Spinal cord (tissue), 10 donors: ENCODE measurements around the gene TICAM2. TPM values are rescaled to one million over a fixed set of nuclear protein-coding genes. Genes with fewer than 3 reads are reported as not detected.

Source experiments
- DNase-seq, 6 donors: peaks; one replicate each; pipeline versions ENCODE4 v3.0.0 to v3.0.0-alpha.2; 2013 to 2015; ENCODE audit warnings: low spot score in 6 of 6, low read depth in 4 of 6
- H3K27ac ChIP-seq: one replicate; pipeline ENCODE4 v1.5.1; 2013; ENCODE audit warnings: low read depth, low read length, control low read depth
- H3K27me3 ChIP-seq: one replicate; pipeline ENCODE4 v1.6.1; 2013; ENCODE audit warnings: low read length; ENCODE audit not compliant: control insufficient read depth, insufficient read depth
- H3K36me3 ChIP-seq: one replicate; pipeline ENCODE4 v1.6.1; 2013; ENCODE audit warnings: low read length; ENCODE audit not compliant: control insufficient read depth, insufficient read depth
- H3K4me1 ChIP-seq: one replicate; pipeline ENCODE4 v1.6.1; 2013; ENCODE audit warnings: low read length; ENCODE audit not compliant: control insufficient read depth, insufficient read depth
- H3K4me3 ChIP-seq: one replicate; pipeline ENCODE4 v1.5.1; 2013; ENCODE audit warnings: low read depth, low read length, control low read depth
- H3K9me3 ChIP-seq: one replicate; pipeline ENCODE4 v1.6.1; 2013; ENCODE audit warnings: low read length; ENCODE audit not compliant: control insufficient read depth, insufficient read depth
- WGBS: methylation state at CpG from one replicate; pipeline ENCODE4 v1.1.5; 2013; ENCODE audit warnings: missing lambda C conversion rate; ENCODE audit not compliant: insufficient coverage; 5-methylcytosine and 5-hydroxymethylcytosine counted together
- polyA plus RNA-seq, 2 donors: library from polyadenylated mRNA; unstranded; fragments of 120-200 nt; gene quantifications; one replicate each; pipeline ENCODE4 v1.2.1, GENCODE V29; 2013; ENCODE audit not compliant: insufficient read length in 2 of 2
- total RNA-seq, 2 donors: library from RNA; depleted of rRNA in 1 of 2; stranded (reverse); fragments of 120-200 nt in 1 of 2; fragments of >200 nt in 1 of 2; gene quantifications; one replicate each; pipeline versions ENCODE4 v1.2.3 to v1.2.4, GENCODE V29; 2013 to 2014
- donor health status: healthy.

Gene TICAM2
- total and polyA plus RNA-seq, 4 donors = 2.3 to 5.3 (median 3.6) TPM

DNA sequence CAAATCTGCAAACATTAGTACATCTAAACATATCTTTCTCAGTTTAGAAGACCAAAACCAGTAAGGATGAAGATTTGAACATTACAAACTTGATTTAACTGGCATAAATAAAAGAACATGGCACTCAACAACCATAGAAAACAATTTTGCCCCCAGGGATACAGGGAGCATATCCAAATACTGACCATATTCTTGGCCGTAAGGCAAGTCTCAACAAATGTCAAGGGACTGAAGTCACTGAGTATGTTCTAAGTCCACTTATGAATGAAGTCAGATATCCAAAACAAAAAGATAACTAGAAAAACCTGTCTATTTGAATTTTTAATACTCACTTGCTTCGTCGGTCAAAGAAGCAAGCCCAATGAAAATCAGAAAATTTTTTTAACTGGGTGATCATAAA lies 71.9 kb downstream of the TICAM2 start:
- WGBS = no CpG with 5 or more reads among the region's 3 CpGs
- Histone ChIP-seq H3K27me3 (no peaks in the 10 kb centered on the region), H3K36me3 (no peaks in the 10 kb centered on the region), H3K4me1 (no peaks in the 10 kb centered on the region), H3K27ac (no peak overlapping the region), H3K4me3 (no peak overlapping the region), H3K9me3 (peaks cover under 1% of the 10 kb centered on the region)
- DNase-seq = no peak

Other genes starting within 250 kb of the TICAM2 start
- 10 to 100 TPM; 15.4 to 46.1 TPM for gene FEM1C, start 57.7 kb downstream of the TICAM2 start, total RNA-seq
- gene FEM1C, start 57.7 kb downstream of the TICAM2 start, polyA plus RNA-seq = 10 to 100 TPM; 15.2 to 21.3 TPM
- gene TMED7, start 23.6 kb upstream of the TICAM2 start, total RNA-seq = 100 to 1,000 TPM in 1 of 2 donors, 10 to 100 TPM in 1; 76.9 to 142 TPM
- 10 to 100 TPM; 58.6 to 78.5 TPM for gene TMED7, start 23.6 kb upstream of the TICAM2 start, polyA plus RNA-seq
- gene CDO1, start 214.2 kb upstream of the TICAM2 start, total RNA-seq = 10 to 100 TPM; 58.3 to 64.3 TPM
- gene CDO1, start 214.2 kb upstream of the TICAM2 start, polyA plus RNA-seq = 100 to 1,000 TPM; 104 to 119 TPM
- 10 to 100 TPM; 69.4 to 84.3 TPM for gene ATG12, start 239.1 kb upstream of the TICAM2 start, total RNA-seq
- 10 to 100 TPM; 73.2 to 79.0 TPM for gene ATG12, start 239.1 kb upstream of the TICAM2 start, polyA plus RNA-seq
- gene AP3S1, start 239.5 kb upstream of the TICAM2 start, total RNA-seq = 100 to 1,000 TPM in 1 of 2 donors, 10 to 100 TPM in 1; 97.7 to 118 TPM
- 100 to 1,000 TPM; 160 to 186 TPM for gene AP3S1, start 239.5 kb upstream of the TICAM2 start, polyA plus RNA-seq